CD4-positive, alpha-beta T cell treated with Interleukin-2 at 100 ng/mL for 4 hours (primary cell): ENCODE results near the gene CRIP2.

Experiments
- DNase-seq: peaks from one replicate; pipeline ENCODE4 v3.0.0-alpha.2; 2020; ENCODE audit warnings: low spot score

CRIP2 gene

GRCh38 chr14:105498430-105499255 lies 24.0 kb downstream of the CRIP2 start:
- DNase-seq = no peak

GRCh38 chr14:105499256-105500035 lies 24.8 kb downstream of the CRIP2 start:
- peak; percentile 22 for DNase-seq

DNA sequence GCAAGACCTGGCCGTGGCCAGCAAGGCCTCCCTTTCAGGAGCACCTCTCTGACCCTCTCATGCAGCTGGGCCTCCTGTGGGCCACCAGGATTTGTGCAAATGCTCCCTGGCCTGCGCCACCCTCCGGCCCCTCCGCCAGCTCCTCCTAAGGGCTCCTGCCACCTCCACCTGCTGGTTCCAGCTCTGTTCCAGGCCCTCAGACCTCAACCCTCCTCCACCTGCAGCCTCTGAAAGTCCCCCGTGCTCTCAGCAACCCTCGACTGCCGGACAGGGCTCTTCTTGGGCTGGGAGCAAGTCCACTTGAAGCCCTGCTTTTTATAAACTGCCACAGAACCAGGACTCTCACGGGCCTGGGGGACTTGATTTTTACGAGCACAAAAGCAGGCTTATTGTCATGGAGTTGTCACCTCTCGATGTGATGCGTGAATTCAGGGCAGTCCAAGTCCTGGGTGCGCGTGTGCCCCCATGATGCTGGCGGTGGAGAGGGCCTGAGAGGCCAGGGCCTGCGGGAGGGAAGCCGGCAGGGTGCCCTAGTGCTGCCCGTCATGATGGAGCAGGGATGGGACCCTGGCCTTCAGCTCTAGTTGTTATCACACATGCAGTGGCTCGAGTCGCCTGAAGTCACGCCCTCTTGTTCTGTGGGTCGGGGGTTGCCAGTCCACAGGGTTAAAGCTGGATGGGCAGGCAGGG lies 25.6 kb downstream of the CRIP2 start:
- no peak for DNase-seq

DNA sequence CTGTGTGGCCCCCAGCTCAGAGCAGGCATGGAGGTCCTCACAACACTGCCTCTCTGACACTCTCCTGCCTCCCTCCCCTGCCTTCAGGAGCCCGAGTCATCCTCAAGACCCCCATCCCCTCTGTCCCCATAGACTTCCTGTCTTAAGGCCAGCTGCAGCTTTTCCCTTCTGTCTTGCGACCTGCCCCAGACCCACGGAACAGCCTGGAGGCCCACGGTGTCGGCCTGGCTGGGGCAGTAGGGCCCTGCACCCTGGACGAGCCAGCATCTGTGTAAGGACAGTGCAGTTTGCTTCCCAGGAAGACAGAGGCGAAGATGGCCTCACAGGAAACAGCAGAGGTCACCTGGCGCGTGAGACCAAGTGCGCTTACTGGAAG lies 26.1 kb downstream of the CRIP2 start:
- no peak for DNase-seq

GRCh38 chr14:105501504-105502291 lies 27.1 kb downstream of the CRIP2 start:
- no peak for DNase-seq

DNA sequence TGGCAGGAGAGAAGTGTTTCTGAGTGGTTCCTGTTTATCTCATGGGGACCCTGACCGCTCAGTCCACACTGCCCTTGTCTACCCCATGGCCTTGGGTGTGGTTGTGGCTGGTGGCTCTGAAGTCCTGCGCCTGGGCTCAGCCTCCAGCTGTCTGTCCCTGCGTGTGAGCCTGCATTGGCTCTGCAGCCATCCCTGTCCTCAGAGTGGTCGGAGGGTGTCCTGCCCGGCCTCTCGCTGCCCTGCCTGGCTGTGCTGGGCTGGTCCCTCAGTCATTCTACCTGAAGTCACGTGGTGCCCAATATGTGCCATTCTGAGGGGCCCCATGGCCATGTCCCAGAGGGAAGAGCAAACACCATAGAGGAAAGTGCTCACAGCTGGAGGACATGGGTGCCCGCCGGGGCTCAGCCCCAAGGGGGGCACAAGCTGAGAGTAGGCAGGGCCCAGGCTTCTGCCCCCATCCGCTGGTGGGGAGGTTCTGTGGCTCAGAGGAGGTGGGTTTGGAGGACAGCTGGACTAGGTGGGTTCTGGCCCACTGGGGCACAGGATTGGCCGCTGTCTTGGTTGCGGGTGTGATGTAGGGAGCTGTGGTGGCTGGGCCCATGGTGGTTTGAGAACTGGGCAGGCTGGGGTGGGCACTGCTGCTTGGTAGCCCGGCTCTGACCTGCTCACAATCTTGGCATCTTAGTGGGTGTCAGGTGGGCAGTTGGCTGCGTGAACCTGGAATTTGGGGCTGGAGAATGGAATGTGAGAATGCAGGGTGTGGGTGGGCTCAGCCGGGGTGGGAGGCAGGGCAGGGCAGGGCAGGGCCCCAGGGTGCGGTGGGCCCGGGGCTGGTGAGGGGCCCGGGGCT lies 28.1 kb downstream of the CRIP2 start:
- no peak for DNase-seq

GRCh38 chr14:105503296-105503640 lies 28.6 kb downstream of the CRIP2 start:
- DNase-seq = no peak

DNA sequence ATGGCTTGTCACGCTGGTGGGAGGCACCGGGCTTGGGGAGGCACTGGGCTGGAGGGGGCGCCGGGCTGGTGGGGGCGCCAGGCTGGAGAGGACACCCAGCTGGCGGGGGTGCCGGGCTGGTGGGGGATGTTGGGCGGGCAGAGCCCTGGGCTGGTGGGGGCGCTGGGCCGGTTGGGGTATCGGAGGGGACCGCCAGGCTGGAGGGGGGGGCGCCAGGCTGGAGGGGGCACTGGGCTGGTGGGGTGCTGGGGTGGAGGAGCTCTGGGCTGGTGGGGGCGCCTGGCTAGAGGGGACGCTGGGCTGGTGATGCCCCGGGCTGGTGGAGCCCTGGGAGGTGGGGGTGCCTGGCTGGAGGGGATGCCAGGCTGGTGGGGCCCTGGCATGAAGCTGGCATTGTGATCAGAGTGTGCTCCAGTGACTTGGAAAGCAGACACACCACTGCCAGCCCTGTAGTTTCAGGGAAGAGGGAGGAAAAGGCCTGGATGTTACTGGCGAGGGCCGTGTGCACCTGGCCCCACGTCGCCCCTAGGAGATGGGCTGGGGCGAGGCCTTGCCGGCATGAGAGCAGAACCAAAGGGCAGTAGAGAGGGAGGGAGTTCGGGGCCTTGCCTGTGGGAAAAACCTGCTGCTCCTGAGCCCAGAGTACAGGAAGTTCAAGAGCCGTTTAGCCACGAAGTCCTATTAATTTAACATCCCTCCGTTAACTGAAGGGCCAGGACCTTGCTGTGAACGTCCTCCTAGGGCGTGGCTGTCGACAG lies 29.5 kb downstream of the CRIP2 start:
- DNase-seq = no peak

GRCh38 chr14:105505101-105505500 lies 30.5 kb downstream of the CRIP2 start:
- DNase-seq = no peak

DNA sequence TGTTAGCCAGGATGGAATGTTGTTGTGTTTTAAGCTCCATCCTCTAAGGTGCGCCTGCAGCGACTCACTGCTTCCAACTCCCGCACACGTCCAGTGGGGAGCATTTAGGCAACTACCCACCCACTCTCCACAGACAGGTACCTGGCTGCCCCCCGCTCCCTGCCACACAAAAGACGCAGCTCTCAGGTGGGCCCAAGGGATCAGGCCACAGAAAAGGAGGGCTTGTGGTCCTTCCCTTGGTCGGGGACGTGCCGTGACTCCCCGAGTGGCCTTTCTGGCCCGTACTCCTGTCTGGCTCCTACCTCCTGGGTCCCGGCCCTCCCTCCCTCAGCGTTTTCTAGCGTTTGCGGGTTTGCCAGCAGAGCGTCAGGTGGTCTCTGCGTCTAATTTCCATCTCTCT lies 32.6 kb downstream of the CRIP2 start:
- no peak for DNase-seq

DNA sequence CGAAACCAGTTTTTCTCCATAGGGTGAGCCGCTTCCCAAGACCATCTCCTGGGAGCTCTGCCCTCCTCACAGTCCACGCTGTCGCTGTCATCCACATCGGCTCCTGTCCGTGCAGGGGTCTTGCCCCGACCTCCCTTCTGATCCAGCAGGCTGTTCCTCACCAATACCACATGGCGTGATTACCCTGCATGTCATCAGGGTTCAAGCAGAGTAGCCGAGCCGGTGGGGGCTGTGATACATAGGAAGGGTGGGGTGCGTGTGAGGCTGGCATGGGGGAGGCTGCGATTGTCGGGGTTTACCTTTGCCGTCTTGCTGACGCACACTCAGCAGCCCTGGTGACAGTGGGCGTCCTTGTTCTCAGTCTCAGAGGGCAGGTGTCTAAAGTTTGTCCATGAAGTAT lies 33.4 kb downstream of the CRIP2 start:
- DNase-seq = no peak

DNA sequence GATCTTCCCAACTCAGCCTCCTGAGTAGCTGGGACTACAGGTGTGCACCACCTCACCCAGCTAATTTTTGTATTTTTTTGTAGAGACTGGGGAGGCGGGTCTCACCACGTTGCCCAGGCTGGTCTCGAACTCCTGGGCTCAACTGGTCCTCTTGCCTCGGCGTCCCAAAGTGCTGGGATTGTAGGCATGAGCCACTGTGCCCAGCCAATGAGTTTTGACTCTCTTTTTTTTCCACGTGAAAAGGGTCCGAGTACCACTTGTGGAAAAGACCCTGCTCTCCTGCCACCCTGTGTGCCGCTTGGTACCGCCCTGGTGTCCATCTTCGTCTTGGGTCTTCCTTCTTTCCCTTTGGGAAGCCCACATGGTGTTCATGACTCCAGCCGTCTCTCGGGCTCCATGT lies 34.0 kb downstream of the CRIP2 start:
- no peak for DNase-seq

- no peak for DNase-seq
These were observed 42.5 kb downstream of the CRIP2 start for GRCh38 chr14:105517096-105517495.

GRCh38 chr14:105519946-105520698 lies 45.5 kb downstream of the CRIP2 start:
- no peak for DNase-seq

DNA sequence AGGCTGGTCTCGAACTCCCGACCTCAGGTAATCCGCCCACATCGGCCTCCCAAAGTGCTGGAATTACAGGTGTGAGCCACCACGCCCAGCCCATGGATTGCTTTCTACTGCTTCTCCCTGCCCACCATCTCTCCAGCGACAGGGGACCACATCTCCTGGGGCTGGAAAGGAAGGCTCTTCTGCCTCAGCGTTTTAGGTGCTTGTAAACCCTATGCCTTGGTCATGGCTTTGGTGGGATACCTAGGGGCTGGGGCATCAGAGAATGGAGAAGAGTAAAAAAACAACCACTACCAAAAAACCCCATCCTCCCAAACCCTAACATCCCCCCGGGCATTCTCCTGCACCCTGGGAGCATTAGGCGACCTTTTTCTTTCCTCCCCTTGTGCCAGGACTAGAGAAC lies 50.7 kb downstream of the CRIP2 start:
- no peak for DNase-seq

DNA sequence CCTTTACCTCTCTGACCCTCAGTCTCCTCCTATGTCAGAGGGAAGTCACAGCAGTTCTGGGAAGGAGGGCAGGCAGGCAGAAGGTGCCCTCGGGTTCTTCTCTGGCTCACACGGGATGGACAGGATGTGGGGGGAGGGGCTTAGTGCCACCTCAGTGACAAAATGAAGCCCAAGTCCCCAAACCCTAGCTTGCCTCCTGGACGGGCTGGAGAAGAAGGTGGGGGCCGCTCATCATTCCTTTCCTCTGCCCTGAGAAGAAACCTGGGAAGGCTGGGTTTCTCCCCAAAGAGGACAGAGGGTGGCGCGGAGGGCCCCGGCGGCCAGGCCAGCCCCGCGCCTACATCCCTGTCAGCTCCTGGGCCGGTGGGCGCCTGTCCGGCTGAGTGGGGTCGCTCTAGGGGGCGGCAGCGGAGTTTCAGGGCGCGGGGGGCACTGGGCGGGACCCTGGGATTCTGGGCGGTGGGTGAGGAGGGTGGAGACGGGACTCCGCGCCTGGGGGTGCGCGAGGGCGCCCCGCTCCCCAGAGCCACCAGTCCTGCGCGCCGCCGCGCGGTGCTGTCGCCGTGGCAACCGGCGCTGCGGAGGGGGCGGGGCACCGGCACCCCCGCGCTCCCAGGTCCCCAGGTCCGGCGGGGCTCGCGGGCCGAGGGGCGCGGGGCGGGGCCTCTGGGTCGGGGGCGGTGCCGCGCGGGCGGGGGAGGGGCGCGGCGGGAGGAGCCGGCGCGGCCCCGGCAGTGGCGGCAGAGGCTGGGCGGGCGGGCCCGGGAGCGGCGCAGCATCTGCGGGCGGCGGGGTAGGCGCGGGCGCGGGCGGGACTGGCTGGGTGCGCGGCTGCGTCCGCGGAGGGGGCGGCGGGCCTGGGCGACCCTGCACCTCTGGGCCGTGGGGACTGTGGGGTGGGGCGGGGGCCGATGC lies 51.5 kb downstream of the CRIP2 start, which contains the start of gene TMEM121:
Gene TMEM121, plus strand, starts transcription at position 723 of the 915 bp plus-strand sequence. CDS start 2,252 bp downstream, outside the sequence.
- no peak for DNase-seq

GRCh38 chr14:105526776-105527380 lies 52.3 kb downstream of the CRIP2 start:
- no peak for DNase-seq

DNA sequence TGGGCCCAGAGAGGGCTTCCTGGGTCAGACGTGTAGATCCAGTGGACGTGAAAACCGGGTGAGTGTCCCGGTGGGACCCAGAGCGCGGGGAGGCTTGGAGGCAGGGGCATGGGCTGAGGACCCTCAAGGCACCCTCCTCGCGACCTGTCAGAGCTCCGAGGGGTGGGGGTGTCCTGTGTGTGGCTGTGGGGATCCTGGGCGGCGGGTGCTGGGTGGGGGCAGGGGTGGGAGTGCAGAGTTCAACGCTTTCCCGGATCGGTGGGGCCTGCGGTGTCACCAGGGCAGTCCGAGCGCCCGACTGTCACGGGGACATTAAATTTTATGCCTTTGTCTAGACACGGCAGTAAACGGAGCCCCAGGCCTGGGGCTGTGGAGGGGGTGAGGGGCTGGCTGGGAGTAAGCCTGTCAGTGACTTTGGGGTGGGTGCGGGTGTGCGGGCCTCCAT lies 52.8 kb downstream of the CRIP2 start:
- DNase-seq = no peak
